ES-I3 (cell line): ENCODE data around the gene IQSEC1.

Source experiments
- H3K36me3 ChIP-seq: 2 replicates; pipeline ENCODE4 v1.6.1; 2013; ENCODE audit warnings: mild to moderate bottlenecking, low read length, control low read depth, moderate library complexity; ENCODE audit not compliant: insufficient read depth
- H3K4me1 ChIP-seq: 2 replicates; pipeline ENCODE4 v1.6.1; 2013; ENCODE audit warnings: mild to moderate bottlenecking, control low read depth, low read length; ENCODE audit not compliant: insufficient read depth
- H3K9ac ChIP-seq: 2 replicates; pipeline ENCODE4 v1.6.1; 2013; ENCODE audit warnings: low read depth, mild to moderate bottlenecking, low read length, moderate library complexity
- H3K9me3 ChIP-seq: 2 replicates; pipeline ENCODE4 v1.6.1; 2013; ENCODE audit warnings: mild to moderate bottlenecking, low read length, moderate library complexity; ENCODE audit not compliant: control insufficient read depth, insufficient read depth

IQSEC1 gene

GRCh38 chr3:13058346-13059120, 14.7 kb downstream of the IQSEC1 start:
- Histone ChIP-seq H3K9me3 (no peaks in the 10 kb centered on the region), H3K36me3 (no peaks in the 10 kb centered on the region), H3K4me1 (peaks cover 6% of the 10 kb centered on the region; the same call in 1 of the 2 replicates), H3K9ac (no peak overlapping the region)

- peaks cover 6% of the 10 kb centered on the region; the same call in 1 of the 2 replicates for H3K4me1 ChIP-seq
- H3K9ac ChIP-seq, result no peak overlapping the region
- no peaks in the 10 kb centered on the region for H3K36me3 ChIP-seq
- no peaks in the 10 kb centered on the region for H3K9me3 ChIP-seq
Observed at GRCh38 chr3:13057282-13058040, 15.8 kb downstream of the IQSEC1 start.

DNA sequence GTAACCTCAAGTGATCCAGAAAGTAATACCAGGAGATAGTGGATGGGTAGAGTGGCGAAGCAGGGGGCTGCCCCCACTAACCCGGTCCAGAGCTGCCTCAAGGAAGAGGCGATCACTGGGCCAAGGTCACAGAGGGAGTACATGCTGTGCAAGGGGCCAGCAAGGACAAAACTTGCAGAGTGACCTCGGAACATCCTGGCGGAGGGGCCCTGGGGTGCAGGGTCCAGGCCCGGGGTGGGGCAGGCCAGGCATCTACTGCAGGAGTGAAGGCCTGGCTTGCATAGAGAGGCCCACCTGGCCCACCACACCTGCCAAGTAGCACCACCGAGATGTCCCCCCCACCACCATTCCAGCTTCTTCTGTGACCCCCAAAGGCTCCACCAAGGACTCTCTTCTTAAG, 17.6 kb downstream of the IQSEC1 start:
- no peak overlapping the region for H3K9ac ChIP-seq
- peaks cover 13% of the 10 kb centered on the region for H3K4me1 ChIP-seq
- H3K9me3 ChIP-seq, result no peaks in the 10 kb centered on the region
- no peaks in the 10 kb centered on the region for H3K36me3 ChIP-seq

DNA sequence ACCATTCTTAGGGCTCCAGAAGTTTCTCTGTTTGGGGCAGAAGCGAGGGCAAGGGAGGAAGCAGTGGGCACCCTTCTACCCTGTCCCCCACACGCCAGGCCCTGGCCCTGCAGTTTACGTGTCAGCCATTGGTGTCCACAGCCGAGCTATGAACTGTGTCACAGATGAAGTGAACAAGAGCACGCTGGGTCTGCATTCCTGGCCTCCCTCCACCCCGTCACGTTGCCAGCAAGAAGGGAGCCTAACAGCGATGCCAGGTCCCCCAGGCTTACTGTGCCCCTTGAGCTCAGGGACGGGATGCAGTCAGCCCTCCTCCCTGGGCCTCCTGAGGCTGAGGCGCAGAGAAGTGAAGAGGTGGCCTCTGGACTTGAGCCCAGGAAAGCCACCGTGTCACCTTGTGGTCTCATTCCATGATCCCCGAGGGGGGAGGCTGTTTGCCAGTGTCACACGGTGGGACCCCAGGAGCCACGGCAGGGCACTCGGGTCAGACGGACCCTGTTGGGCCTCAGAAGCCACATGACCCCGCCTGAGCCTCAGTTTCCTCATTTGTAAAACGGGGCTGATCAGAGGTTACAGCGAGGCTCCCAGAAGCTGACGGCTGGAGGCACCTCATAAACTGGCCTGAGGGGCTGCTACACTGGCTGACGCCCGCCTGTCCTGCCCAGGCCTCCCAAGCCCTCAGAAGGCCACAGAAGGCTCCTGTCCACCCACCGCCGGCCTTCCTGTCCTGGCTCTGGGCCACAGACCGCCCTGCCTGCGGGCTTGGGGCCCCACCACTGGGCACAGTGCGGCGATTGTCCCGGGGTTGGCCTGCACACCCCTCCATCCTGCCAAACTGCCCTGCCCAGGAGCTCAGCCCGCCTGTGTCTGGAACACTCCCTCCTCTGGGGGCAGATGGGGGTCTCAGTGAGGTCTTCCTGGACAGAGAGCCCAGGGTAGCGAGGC, 18.6 kb downstream of the IQSEC1 start:
- H3K36me3 ChIP-seq, result no peaks in the 10 kb centered on the region
- H3K9me3 ChIP-seq, result no peaks in the 10 kb centered on the region
- no peak overlapping the region for H3K9ac ChIP-seq
- H3K4me1 ChIP-seq, result peaks cover 13% of the 10 kb centered on the region

DNA sequence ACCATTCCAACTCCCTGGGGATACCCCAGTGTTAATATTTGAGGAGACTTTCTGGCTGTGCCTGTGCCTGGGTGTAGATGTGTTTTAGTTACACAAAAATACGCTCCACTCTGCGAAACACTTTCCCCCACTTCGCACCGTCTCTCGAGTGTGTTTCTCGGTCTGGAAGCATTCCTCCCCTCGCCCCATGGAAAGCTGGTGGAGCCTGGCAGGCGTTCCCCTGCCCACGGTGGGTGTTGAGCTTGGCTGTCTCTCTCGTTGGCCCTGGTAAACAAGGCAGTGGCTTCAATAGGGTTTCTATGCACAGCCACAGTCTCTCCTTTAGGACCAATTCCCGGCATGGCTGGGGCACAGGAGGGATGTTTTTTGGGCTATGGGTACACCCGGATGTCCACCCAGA, 19.3 kb downstream of the IQSEC1 start:
- Histone ChIP-seq H3K36me3 (no peaks in the 10 kb centered on the region), H3K9ac (no peak overlapping the region), H3K4me1 (peaks cover 13% of the 10 kb centered on the region), H3K9me3 (no peaks in the 10 kb centered on the region)

DNA sequence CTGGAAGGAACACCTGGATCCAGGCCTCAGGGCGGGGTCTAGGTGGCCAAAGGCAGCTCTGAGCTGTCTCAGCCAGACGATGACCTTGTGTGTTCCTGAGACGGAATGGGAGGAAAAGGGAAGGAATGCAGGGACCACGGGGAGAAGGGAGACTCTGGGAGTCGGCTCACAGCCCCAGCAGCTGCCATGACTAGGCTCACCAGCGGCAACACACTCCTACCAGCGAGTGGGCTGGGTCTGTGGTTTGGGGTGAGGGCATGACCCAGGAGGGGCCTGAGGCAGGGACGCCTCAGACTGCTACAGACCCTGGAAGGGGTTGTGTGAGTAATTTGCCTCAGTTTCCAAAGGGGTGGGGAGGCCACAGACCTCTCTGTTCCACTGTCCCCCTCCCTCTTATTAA, 19.8 kb downstream of the IQSEC1 start:
- Histone ChIP-seq H3K4me1 (peaks cover 13% of the 10 kb centered on the region), H3K36me3 (no peaks in the 10 kb centered on the region), H3K9me3 (no peaks in the 10 kb centered on the region), H3K9ac (no peak overlapping the region)

- Histone ChIP-seq H3K9me3 (no peaks in the 10 kb centered on the region), H3K36me3 (no peaks in the 10 kb centered on the region), H3K9ac (no peak overlapping the region), H3K4me1 (peaks cover 7% of the 10 kb centered on the region)
Observed at GRCh38 chr3:13052191-13052820, 20.9 kb downstream of the IQSEC1 start.

GRCh38 chr3:13051581-13051980, 21.6 kb downstream of the IQSEC1 start:
- no peak overlapping the region for H3K9ac ChIP-seq
- H3K4me1 ChIP-seq, result peaks cover 7% of the 10 kb centered on the region
- H3K36me3 ChIP-seq, result no peaks in the 10 kb centered on the region
- no peaks in the 10 kb centered on the region for H3K9me3 ChIP-seq

- no peaks in the 10 kb centered on the region for H3K9me3 ChIP-seq
- no peak overlapping the region for H3K9ac ChIP-seq
- peaks cover 7% of the 10 kb centered on the region for H3K4me1 ChIP-seq
- H3K36me3 ChIP-seq, result no peaks in the 10 kb centered on the region
Observed at GRCh38 chr3:13051066-13051465, 22.2 kb downstream of the IQSEC1 start.

DNA sequence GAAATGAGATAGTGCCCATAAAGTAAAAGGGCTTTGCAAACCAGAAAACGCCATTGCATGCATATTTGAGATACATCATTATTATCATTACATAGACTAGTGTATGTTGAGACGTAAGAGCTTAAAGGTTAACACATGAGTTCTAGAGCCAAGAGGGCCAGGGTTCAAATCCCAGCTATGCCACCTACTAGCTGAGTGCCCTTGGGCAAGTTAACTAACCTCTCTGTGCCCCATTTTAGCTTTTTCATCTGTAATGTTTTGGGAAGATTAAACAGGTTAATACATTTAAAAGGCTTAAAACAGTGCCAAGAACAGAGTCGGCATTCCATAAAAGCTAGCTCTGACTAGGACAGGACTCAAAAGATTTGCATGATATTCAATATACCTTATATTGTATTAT, 22.8 kb downstream of the IQSEC1 start:
- Histone ChIP-seq H3K9ac (no peak overlapping the region), H3K9me3 (no peaks in the 10 kb centered on the region), H3K4me1 (peaks cover 7% of the 10 kb centered on the region), H3K36me3 (no peaks in the 10 kb centered on the region)

- no peaks in the 10 kb centered on the region for H3K36me3 ChIP-seq
- no peaks in the 10 kb centered on the region for H3K9me3 ChIP-seq
- H3K4me1 ChIP-seq, result peaks cover 12% of the 10 kb centered on the region
- no peak overlapping the region for H3K9ac ChIP-seq
Observed at GRCh38 chr3:13049400-13049799, 23.8 kb downstream of the IQSEC1 start.

GRCh38 chr3:13047296-13048165, 25.7 kb downstream of the IQSEC1 start:
- Histone ChIP-seq H3K9ac (no peak overlapping the region), H3K36me3 (no peaks in the 10 kb centered on the region), H3K9me3 (no peaks in the 10 kb centered on the region), H3K4me1 (peaks cover 12% of the 10 kb centered on the region)

- peaks cover 17% of the 10 kb centered on the region for H3K4me1 ChIP-seq
- no peaks in the 10 kb centered on the region for H3K9me3 ChIP-seq
- H3K36me3 ChIP-seq, result no peaks in the 10 kb centered on the region
- no peak overlapping the region for H3K9ac ChIP-seq
Observed at GRCh38 chr3:13046569-13047274, 26.5 kb downstream of the IQSEC1 start.
